ENCODE data around the gene LYST.

GRCh38 chr1:235866205-235866912, at the start of gene LYST:
- TF ChIP-seq BHLHE40 (IDR thresholded peaks at IDR 0.05; ENCODE audit: borderline replicate concordance) (no peak), NFRKB (IDR thresholded peaks at IDR 0.05) (no peak), FOXK2 (IDR thresholded peaks at IDR 0.05) (no peak), ZNF384 (IDR thresholded peaks at IDR 0.05) (no peak), ELF4 (IDR thresholded peaks at IDR 0.05) (no peak), FOXM1 (IDR thresholded peaks at IDR 0.05; ENCODE audit: borderline replicate concordance) (no peak), FOXA1 (IDR thresholded peaks at IDR 0.05) (no peak)
